Aorta (tissue), 5 donors: Measurements from ENCODE around the gene CFAP46. TPM values are rescaled to one million over a fixed set of nuclear protein-coding genes. Genes with fewer than 3 reads are reported as not detected.

ENCODE experiments used
- ATAC-seq: fragments of 200-7000 bp; cut with Tn5 transposase; one replicate; pipeline ENCODE4 v1.9.1; 2022; ENCODE audit warnings: moderate library complexity; ENCODE audit not compliant: low FRiP score
- DNase-seq, 2 donors: peaks; one replicate each; pipeline ENCODE4 v3.0.0-alpha.2; 2020
- H3K27ac ChIP-seq, 2 donors: one replicate each; pipeline ENCODE4 v1.5.1; 2013; ENCODE audit warnings: low read length in 2 of 2, mild to moderate bottlenecking in 2 of 2, moderate library complexity in 2 of 2, control low read depth in 1 of 2, inconsistent platforms in 1 of 2, low read depth in 1 of 2
- H3K27me3 ChIP-seq, 2 donors: one replicate each; pipeline ENCODE4 v1.6.1; 2013; ENCODE audit warnings: control low read depth in 1 of 2, low read length in 1 of 2, mild to moderate bottlenecking in 1 of 2, moderate library complexity in 1 of 2; ENCODE audit not compliant: insufficient read depth in 2 of 2, control insufficient read depth in 1 of 2
- H3K36me3 ChIP-seq, 2 donors: one replicate each; pipeline ENCODE4 v1.6.1; 2013; ENCODE audit warnings: control low read depth in 1 of 2, low read length in 1 of 2, mild to moderate bottlenecking in 1 of 2; ENCODE audit not compliant: insufficient read depth in 2 of 2, control insufficient read depth in 1 of 2
- H3K4me1 ChIP-seq, 2 donors: one replicate each; pipeline ENCODE4 v1.6.1; 2013; ENCODE audit warnings: low read length in 2 of 2, control low read depth in 1 of 2, mild to moderate bottlenecking in 1 of 2, moderate library complexity in 1 of 2; ENCODE audit not compliant: insufficient read depth in 2 of 2, control insufficient read depth in 1 of 2
- H3K4me3 ChIP-seq, 2 donors: one replicate each; pipeline ENCODE4 v1.5.1; 2013; ENCODE audit warnings: low read length in 2 of 2, control low read depth in 1 of 2, mild to moderate bottlenecking in 1 of 2
- H3K9me3 ChIP-seq: one replicate; pipeline ENCODE4 v1.6.1; 2013; ENCODE audit warnings: mild to moderate bottlenecking, low read length; ENCODE audit not compliant: control insufficient read depth
- WGBS, 2 donors: extraction: QIAGEN DNeasy Blood & Tissue Kit; methylation state at CpG; one replicate each; pipeline ENCODE4 v1.1.7; 2013; 5-methylcytosine and 5-hydroxymethylcytosine counted together
- intact Hi-C, 2 donors: fragments of 100-400 bp; cut with DNase I; formaldehyde crosslinking; loops; one replicate each; pipeline versions ENCODE4 v1.14.2 to v1.15.0; 2022
- polyA plus RNA-seq, 2 donors: library from polyadenylated mRNA; stranded (reverse); fragments of 200-250 nt; gene quantifications; one replicate each; pipeline ENCODE4 v1.2.3, GENCODE V29; 2013
- total RNA-seq, 2 donors: library from RNA; stranded (reverse); fragmentation: NEBNext Ultra II Directional; extraction: Animal tissue kit (Norgen Biotek cat#: 25700); gene quantifications; one replicate each; pipeline ENCODE4 v1.2.1, GENCODE V29; 2021
- donor health status: healthy with polysubstance abuse.
- donor health status: Bipolar disorder and iron deficiency.
- donor health status: DM: no; HTN: no; CAD: no.
- donor health status: DM: no; HTN: no; CAD: no.
- donor health status: DM: yes; HTN: yes; CAD: no.

CFAP46 gene
- total and polyA plus RNA-seq, 4 donors, result 0.42 TPM; not detected in 3

DNA sequence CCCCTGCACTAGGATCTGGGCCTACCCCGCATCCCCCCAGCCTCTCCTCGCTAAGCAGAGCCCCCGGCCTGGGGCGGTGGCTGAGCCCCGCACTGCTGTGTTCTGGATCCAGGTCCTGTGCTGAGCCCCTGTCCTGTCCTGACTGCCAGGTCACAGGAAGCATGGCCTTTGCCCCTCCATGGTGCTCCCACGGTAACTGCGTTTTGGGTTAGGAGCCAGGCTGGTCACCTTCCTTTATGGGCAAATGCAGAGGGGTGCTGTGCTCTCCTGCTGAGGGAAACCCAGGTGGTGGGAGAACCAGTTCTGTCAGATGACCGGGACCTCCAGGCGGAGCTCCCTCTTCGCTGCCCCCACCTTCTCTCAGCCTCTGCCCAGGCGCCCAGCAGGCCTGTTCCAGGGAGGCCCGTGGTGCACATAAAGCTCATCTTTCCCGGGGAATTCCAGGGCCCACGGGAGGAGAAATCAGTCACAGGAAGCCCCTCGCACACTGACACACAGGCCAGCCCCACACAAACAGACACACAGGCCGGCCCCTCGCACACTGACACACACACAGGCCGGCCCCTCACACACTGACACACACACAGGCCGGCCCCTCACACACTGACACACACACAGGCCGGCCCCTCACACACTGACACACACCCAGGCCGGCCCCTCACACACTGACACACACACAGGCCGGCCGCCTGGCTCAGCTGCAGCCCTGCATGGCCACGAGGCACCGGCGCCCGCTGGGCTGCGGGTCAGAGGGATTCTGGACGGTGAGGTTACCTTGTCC lies 75.6 kb downstream of the CFAP46 start:
- no peaks in the 10 kb centered on the region for H3K36me3 ChIP-seq
- no peaks in the 10 kb centered on the region for H3K4me1 ChIP-seq
- DNase-seq (peak; percentile 26 to 68), ATAC-seq (no peak)
- no peak overlapping the region for H3K4me3 ChIP-seq
- 72 to 77% methylated on average over 29 of the region's 29 CpGs for WGBS, 2 donors
- no peaks in the 10 kb centered on the region for H3K27me3 ChIP-seq
- intact Hi-C loops, result no loop called here
- no peak overlapping the region for H3K27ac ChIP-seq
- no peaks in the 10 kb centered on the region for H3K9me3 ChIP-seq

DNA sequence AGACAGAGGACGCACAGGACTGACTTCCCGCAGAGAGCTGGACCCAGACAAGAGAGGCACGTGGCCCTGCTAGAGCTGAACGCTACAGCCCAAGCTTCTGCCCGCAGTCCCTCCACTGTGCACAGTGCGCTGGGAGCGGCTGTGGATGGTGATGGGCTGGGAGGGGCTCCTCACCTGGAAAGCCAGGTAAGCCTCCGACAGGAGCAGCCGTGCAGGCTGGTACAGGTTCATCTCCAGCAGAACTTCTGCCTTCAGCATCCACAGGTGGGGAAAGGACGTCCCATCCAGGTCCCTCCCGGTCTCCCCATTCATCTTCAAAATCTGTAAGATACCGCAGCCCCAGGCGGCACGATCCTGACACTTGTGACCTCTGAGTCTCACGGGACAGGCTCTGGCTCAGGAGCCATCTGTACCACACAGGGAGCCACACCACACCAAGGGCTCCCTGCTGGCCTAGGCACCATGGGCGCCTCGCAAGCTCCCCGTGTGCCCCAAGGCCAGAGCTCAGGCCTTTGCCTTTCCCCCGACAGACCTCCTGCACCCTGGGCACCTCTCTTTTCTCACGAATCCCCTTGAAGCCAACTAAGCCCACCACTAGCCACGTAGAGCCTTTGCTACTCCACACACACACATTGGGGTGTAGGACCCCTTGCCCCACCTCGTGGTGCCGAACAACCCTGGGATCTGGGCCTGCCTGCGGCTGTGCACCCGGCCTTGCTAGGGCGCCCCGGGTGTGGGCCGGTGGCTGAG lies 76.3 kb downstream of the CFAP46 start:
- ATAC-seq, result peak; percentile 24
- Histone ChIP-seq H3K9me3 (no peaks in the 10 kb centered on the region), H3K4me3 (no peak overlapping the region), H3K27ac (no peak overlapping the region), H3K4me1 (no peaks in the 10 kb centered on the region), H3K27me3 (no peaks in the 10 kb centered on the region), H3K36me3 (no peaks in the 10 kb centered on the region)
- DNase-seq, result peak in 1 of 2 donors; percentile 65
- intact Hi-C loops, result no loop called here
- WGBS, 2 donors, result 90 to 91% methylated on average over 28 of the region's 28 CpGs

DNA sequence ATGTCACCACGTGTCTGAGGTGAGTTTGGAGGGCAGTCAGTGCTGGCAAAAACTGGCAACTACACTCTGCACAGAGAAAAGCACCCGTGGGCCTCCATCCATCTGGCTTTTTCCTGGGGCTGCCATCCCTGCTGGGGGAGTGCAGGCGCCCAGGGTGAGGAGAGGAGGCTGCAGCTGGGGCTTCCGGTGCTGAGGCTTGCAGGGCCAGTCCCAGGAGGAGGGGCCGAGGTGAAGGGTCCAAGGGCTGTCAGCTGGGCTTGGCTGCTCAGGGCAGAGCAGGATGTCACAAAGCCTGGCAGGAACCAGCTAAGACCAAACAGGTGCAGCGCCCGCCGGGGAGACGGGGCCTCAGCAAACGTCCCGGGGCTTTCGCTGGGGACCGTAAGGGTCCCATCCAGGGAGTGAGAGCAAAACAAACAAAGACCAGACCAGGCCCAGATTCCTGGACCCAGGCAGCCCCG lies 77.2 kb downstream of the CFAP46 start:
- ATAC-seq (no peak), DNase-seq (peak; percentile 23 to 44)
- no peaks in the 10 kb centered on the region for H3K4me1 ChIP-seq
- no peaks in the 10 kb centered on the region for H3K9me3 ChIP-seq
- no peak overlapping the region for H3K4me3 ChIP-seq
- 30 to 44% methylated on average over 14 of the region's 14 CpGs for WGBS, 2 donors
- H3K27ac ChIP-seq, result no peak overlapping the region
- H3K36me3 ChIP-seq, result no peaks in the 10 kb centered on the region
- no peaks in the 10 kb centered on the region for H3K27me3 ChIP-seq
- intact Hi-C loops, result no loop called here

DNA sequence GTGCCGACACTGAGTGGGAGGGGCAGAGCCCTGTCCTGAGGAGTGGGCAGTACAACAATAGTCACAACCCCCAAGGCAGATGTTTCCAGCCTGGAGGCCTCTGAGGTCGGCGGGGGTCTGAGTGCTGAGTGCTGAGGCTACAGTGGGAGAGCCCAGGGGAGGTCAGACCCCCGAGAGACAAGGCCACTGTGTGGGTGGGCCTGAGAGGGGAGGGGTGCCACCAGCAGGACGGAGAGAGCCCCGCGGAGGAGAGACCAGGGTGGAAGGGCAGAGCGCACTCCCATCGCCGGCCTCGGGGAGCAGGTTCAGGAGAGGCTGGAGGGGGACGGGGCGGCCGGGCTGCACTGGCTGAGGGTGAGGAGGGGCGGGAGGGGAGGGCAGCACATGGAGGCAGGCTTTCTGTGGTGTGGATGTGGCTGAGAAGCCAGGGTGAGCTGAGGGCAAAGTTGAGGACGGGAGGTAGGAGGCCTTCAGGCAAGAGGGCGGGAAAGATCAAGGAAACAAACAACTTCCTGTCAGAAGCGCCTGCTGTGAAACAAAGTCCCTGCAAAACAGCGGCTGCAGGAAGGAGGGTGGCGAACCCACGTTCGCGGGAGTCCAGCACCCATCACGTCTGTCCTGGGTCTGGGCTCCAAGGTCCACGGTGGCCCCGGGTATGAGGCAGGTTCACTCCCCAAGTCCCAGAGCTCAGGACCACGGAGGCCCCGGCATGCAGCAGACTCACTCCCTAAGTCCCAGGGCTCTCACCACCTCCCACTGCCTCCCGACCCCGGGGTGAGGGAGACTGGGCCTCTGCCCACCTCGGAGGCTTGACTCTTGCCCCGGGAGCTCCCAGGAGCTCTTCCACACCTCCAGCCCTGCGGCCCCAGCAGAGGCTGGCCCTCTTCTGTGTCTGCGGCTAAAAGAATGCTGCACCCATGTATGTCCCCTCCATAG lies 79.6 kb downstream of the CFAP46 start:
- Histone ChIP-seq H3K27ac (no peak overlapping the region), H3K36me3 (no peaks in the 10 kb centered on the region), H3K27me3 (no peaks in the 10 kb centered on the region), H3K4me3 (no peak overlapping the region), H3K9me3 (no peaks in the 10 kb centered on the region), H3K4me1 (no peaks in the 10 kb centered on the region)
- DNase-seq, result peak; percentile 36 to 60
- ATAC-seq, result peak; percentile 8
- WGBS, 2 donors, result 17 to 18% methylated on average over 32 to 34 of the region's 34 CpGs
- intact Hi-C loops, result no loop called here

DNA sequence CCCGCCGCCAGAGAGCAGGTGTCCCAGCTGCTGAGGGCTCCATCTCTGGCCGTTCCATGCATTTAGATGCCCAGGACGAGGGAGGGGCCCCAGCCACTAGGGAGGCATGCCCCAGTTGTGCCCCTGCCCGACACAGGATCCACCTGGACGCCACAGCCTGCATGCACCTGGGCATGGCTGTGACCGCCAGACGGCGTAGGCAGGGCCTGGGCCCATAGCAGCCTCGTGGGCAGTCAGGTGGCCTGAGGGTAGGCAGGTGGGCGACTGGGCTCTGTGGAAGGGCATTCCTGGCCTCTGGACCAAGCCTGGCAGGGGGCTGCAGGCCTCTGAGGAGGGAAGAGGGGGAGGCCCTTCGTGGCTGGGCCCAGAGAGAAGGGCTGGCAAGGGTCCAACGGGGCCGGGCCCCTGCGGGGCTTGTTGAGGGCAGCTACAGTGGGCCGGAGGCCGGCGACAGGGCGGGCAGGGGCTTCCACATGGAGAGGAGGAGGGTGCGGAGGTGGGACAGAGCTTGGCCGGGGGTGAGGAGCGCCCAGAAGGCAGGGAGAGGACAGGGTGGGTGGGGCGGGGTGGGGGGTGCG lies 80.4 kb downstream of the CFAP46 start:
- Histone ChIP-seq H3K4me1 (no peaks in the 10 kb centered on the region), H3K9me3 (no peaks in the 10 kb centered on the region), H3K27ac (no peak overlapping the region), H3K4me3 (no peak overlapping the region), H3K36me3 (no peaks in the 10 kb centered on the region), H3K27me3 (no peaks in the 10 kb centered on the region)
- intact Hi-C loops, result no loop called here
- no peak for ATAC-seq
- DNase-seq, result peak; percentile 38 to 73
- WGBS, 2 donors, result 64 to 66% methylated on average over 20 to 24 of the region's 24 CpGs

DNA sequence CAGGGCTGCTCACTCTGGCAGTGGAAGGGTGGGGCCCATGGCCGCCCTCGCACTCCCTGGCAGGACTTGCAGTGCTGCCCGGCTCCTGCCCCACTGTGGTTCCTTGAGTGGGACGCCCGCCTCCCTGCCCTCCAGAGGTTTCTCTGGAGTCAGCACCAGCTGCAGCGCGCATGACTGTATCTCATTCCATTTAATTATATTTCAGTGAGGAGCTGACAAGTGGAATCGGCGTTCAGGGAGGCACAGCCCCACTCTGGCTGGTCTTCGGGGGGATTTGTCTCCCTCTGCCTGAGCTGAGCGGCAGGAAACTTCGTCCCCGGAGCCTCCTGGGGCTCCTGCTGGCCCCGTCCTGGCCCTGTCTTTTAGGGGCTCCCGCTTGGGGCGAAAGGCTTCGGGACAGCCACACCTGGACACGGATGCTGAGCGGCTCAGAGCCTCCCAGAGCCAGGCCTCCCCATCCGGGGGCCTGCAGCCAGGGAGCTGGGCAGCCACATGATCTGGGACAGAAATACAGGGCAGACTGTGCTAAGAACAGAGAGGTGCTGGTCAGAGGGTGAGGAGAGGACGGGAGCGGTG lies 81.2 kb downstream of the CFAP46 start:
- H3K4me1 ChIP-seq, result no peaks in the 10 kb centered on the region
- no peaks in the 10 kb centered on the region for H3K9me3 ChIP-seq
- H3K27me3 ChIP-seq, result no peaks in the 10 kb centered on the region
- peak; percentile 17 to 63 for DNase-seq
- intact Hi-C loops, result no loop called here
- 73 to 81% methylated on average over 22 of the region's 22 CpGs for WGBS, 2 donors
- ATAC-seq, result no peak
- no peak overlapping the region for H3K4me3 ChIP-seq
- H3K27ac ChIP-seq, result no peak overlapping the region
- no peaks in the 10 kb centered on the region for H3K36me3 ChIP-seq

DNA sequence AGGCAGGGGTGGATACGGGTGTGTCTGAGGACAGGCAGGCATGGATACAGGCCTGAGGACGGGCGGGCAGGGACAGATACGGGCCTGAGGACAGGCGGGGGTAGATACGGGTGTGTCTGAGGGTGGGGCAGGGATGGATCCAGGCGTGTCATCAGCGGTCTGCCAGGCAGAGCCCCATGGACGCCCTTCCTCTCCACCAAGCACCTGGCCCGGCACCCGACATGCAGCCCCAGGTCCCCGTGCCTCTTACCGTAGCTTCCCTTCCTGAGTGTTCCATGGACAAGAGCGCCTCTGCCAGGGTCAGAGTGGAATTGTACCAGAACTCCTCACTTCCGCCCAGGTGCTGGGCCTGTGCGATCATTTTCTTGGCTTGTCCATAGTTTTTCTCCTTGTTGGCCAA lies 81.8 kb downstream of the CFAP46 start:
- Histone ChIP-seq H3K4me3 (no peak overlapping the region), H3K27me3 (no peaks in the 10 kb centered on the region), H3K36me3 (no peaks in the 10 kb centered on the region), H3K9me3 (peaks cover 3% of the 10 kb centered on the region), H3K4me1 (no peaks in the 10 kb centered on the region), H3K27ac (no peak overlapping the region)
- WGBS, 2 donors, result 93 to 95% methylated on average over 16 of the region's 16 CpGs
- DNase-seq (peak; percentile 42 to 58), ATAC-seq (no peak)
- intact Hi-C loops, result no loop called here
